ENCODE data around the gene TMC8. TPM values are rescaled to one million over a fixed set of nuclear protein-coding genes. Genes with fewer than 3 reads are reported as not detected.
"Not testable (repeated sequence)": the region's sequence is repeated elsewhere in the genome, so short reads cannot be mapped to it uniquely, and the experiment has no call there.

TMC8 gene
- total RNA-seq, 2 donors from 2014 or later, result 102 to 124 TPM

- Mint-ChIP-seq H3K27ac (peak overlapping the region; percentile 72), H3K27me3 (ENCODE audit: low read depth) (no peaks in the 10 kb centered on the region), H3K9me3 (no peaks in the 10 kb centered on the region), H3K36me3 (ENCODE audit: insufficient read depth in 2 of 2) (peaks cover 4 to 11% of the 10 kb centered on the region in 2 donors), H3K4me3 (peak overlapping the region in 1 of 2 donors; percentile 56), H3K4me1 (ENCODE audit: low read depth) (peaks cover 34% of the 10 kb centered on the region)
- ATAC-seq (replicated peaks in 1 of 2), result peak; percentile 62 to 65
- peak; percentile 79 to 90 for DNase-seq
Measured at GRCh38 chr17:78112518-78113471, 17.8 kb upstream of the TMC8 start.

- DNase-seq, result peak; percentile 61 to 66
- ATAC-seq (replicated peaks in 1 of 2), result peak; percentile 81 to 92
- Mint-ChIP-seq H3K36me3 (ENCODE audit: insufficient read depth in 2 of 2) (peaks cover 4 to 11% of the 10 kb centered on the region in 2 donors), H3K4me3 (peak overlapping the region; percentile 49 to 56), H3K27ac (peak overlapping the region; percentile 38), H3K27me3 (ENCODE audit: low read depth) (no peaks in the 10 kb centered on the region), H3K9me3 (no peaks in the 10 kb centered on the region), H3K4me1 (ENCODE audit: low read depth) (peaks cover 35% of the 10 kb centered on the region)
Measured at GRCh38 chr17:78113804-78114785, 16.5 kb upstream of the TMC8 start.

- ATAC-seq (replicated peaks in 1 of 2) (no peak), DNase-seq (no peak)
- H3K4me3 Mint-ChIP-seq, result no peak overlapping the region
- peak overlapping the region; percentile 19 for H3K27ac Mint-ChIP-seq
- H3K4me1 Mint-ChIP-seq (ENCODE audit: low read depth), result peaks cover 36% of the 10 kb centered on the region
- H3K9me3 Mint-ChIP-seq, result no peaks in the 10 kb centered on the region
- H3K36me3 Mint-ChIP-seq (ENCODE audit: insufficient read depth in 2 of 2), result peaks cover 4 to 11% of the 10 kb centered on the region in 2 donors
- H3K27me3 Mint-ChIP-seq (ENCODE audit: low read depth), result no peaks in the 10 kb centered on the region
Measured at GRCh38 chr17:78114831-78115723, 15.5 kb upstream of the TMC8 start.

- Mint-ChIP-seq H3K4me1 (ENCODE audit: low read depth) (peaks cover 43% of the 10 kb centered on the region), H3K36me3 (ENCODE audit: insufficient read depth in 2 of 2) (peaks cover 7 to 11% of the 10 kb centered on the region in 2 donors)
- not testable (repeated sequence) for H3K9me3 Mint-ChIP-seq; H3K27me3 Mint-ChIP-seq (ENCODE audit: low read depth); H3K27ac Mint-ChIP-seq; H3K4me3 Mint-ChIP-seq; DNase-seq; ATAC-seq (replicated peaks in 1 of 2)
Measured at GRCh38 chr17:78115803-78116202, 14.8 kb upstream of the TMC8 start.

- H3K4me1 Mint-ChIP-seq (ENCODE audit: low read depth), result peaks cover 49% of the 10 kb centered on the region
- DNase-seq, result no peak
- no peak overlapping the region for H3K4me3 Mint-ChIP-seq
- no peak for ATAC-seq (replicated peaks in 1 of 2)
- H3K9me3 Mint-ChIP-seq, result no peaks in the 10 kb centered on the region
- no peaks in the 10 kb centered on the region for H3K27me3 Mint-ChIP-seq (ENCODE audit: low read depth)
- peaks cover 7 to 11% of the 10 kb centered on the region in 2 donors for H3K36me3 Mint-ChIP-seq (ENCODE audit: insufficient read depth in 2 of 2)
- no peak overlapping the region for H3K27ac Mint-ChIP-seq
Measured at GRCh38 chr17:78116411-78116810, 14.2 kb upstream of the TMC8 start.

- Mint-ChIP-seq H3K4me3 (no peak overlapping the region), H3K27me3 (ENCODE audit: low read depth) (no peaks in the 10 kb centered on the region), H3K27ac (no peak overlapping the region), H3K36me3 (ENCODE audit: insufficient read depth in 2 of 2) (peaks cover 7 to 11% of the 10 kb centered on the region in 2 donors), H3K9me3 (no peaks in the 10 kb centered on the region), H3K4me1 (ENCODE audit: low read depth) (peaks cover 58% of the 10 kb centered on the region)
- DNase-seq (no peak), ATAC-seq (replicated peaks in 1 of 2) (no peak)
Measured at GRCh38 chr17:78117027-78117981, 13.3 kb upstream of the TMC8 start.

- DNase-seq (no peak), ATAC-seq (replicated peaks in 1 of 2) (no peak)
- Mint-ChIP-seq H3K4me3 (no peak overlapping the region), H3K27ac (no peak overlapping the region), H3K9me3 (no peaks in the 10 kb centered on the region), H3K36me3 (ENCODE audit: insufficient read depth in 2 of 2) (peaks cover 13 to 14% of the 10 kb centered on the region in 2 donors), H3K27me3 (ENCODE audit: low read depth) (no peaks in the 10 kb centered on the region), H3K4me1 (ENCODE audit: low read depth) (peaks cover 59% of the 10 kb centered on the region)
Measured at GRCh38 chr17:78118801-78119241, 11.8 kb upstream of the TMC8 start.

- peaks cover 13 to 16% of the 10 kb centered on the region in 2 donors for H3K36me3 Mint-ChIP-seq (ENCODE audit: insufficient read depth in 2 of 2)
- no peak overlapping the region for H3K27ac Mint-ChIP-seq
- peaks cover 55% of the 10 kb centered on the region for H3K4me1 Mint-ChIP-seq (ENCODE audit: low read depth)
- peak overlapping the region; percentile 78 to 85 for H3K4me3 Mint-ChIP-seq
- DNase-seq (no peak), ATAC-seq (replicated peaks in 1 of 2) (no peak)
- no peaks in the 10 kb centered on the region for H3K27me3 Mint-ChIP-seq (ENCODE audit: low read depth)
- no peaks in the 10 kb centered on the region for H3K9me3 Mint-ChIP-seq
Measured at GRCh38 chr17:78120537-78120936, 10.0 kb upstream of the TMC8 start.

GRCh38 chr17:78120971-78121800, 9.4 kb upstream of the TMC8 start:
- H3K36me3 Mint-ChIP-seq (ENCODE audit: insufficient read depth in 2 of 2), result peaks cover 13 to 16% of the 10 kb centered on the region in 2 donors
- DNase-seq (peak; percentile 53 to 63), ATAC-seq (replicated peaks in 1 of 2) (peak; percentile 49 to 63)
- peak overlapping the region; percentile 52 for H3K27ac Mint-ChIP-seq
- H3K4me3 Mint-ChIP-seq, result peak overlapping the region; percentile 78 to 85
- no peaks in the 10 kb centered on the region for H3K27me3 Mint-ChIP-seq (ENCODE audit: low read depth)
- no peaks in the 10 kb centered on the region for H3K9me3 Mint-ChIP-seq
- H3K4me1 Mint-ChIP-seq (ENCODE audit: low read depth), result peaks cover 61% of the 10 kb centered on the region

DNA sequence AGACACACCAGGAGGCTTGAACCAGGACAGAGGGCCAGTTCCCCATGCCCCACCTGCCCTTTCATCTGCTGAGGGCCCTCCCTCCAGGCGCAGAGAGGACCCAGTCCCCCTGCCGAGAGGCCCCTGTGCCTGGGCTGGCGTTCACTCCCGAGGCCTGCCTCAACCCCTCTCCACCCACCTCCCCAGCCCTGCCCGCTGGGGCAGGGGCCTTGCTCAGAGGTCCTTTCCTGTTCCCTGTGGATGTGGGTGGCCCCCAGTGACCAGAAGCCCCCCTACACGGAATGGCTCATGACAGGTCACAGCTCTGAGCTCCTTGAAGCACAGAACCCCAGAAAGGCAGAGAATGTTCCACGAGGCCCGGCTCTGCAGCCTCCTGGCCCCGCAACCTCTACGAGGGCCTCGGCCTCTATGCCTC, 8.8 kb upstream of the TMC8 start:
- ATAC-seq (replicated peaks in 1 of 2) (peak; percentile 20 to 23), DNase-seq (no peak)
- peak overlapping the region; percentile 78 to 85 for H3K4me3 Mint-ChIP-seq
- peaks cover 13 to 16% of the 10 kb centered on the region in 2 donors for H3K36me3 Mint-ChIP-seq (ENCODE audit: insufficient read depth in 2 of 2)
- no peaks in the 10 kb centered on the region for H3K9me3 Mint-ChIP-seq
- peaks cover 68% of the 10 kb centered on the region for H3K4me1 Mint-ChIP-seq (ENCODE audit: low read depth)
- H3K27me3 Mint-ChIP-seq (ENCODE audit: low read depth), result no peaks in the 10 kb centered on the region
- no peak overlapping the region for H3K27ac Mint-ChIP-seq
